T-helper 1 cell treated with Interleukin-12 subunit alpha and Interleukin-12 subunit beta and Interleukin-4 antibody, amounts not matched to agents 30 ng/mL and 1 ng/mL, for 36 hours (primary cell): ENCODE results near the gene TET3. TPM values are rescaled to one million over a fixed set of nuclear protein-coding genes. Genes with fewer than 3 reads are reported as not detected.

Experiments used
- intact Hi-C: fragments of 100-400 bp; cut with micrococcal nuclease; formaldehyde crosslinking; loops from one replicate; pipeline ENCODE4 v1.15.1; 2024
- total RNA-seq: library from RNA; stranded (reverse); gene quantifications from 2 replicates; pipeline ENCODE4 v1.2.3, GENCODE V29; 2022

Gene TET3
- total RNA-seq, 1 donor from 2014 or later: 16.8 TPM

- intact Hi-C loops: no loop called here
These were observed 20.5 kb upstream of the TET3 start for GRCh38 chr2:73964223-73964622.

- intact Hi-C loops: no loop called here
These were observed 19.7 kb upstream of the TET3 start for GRCh38 chr2:73965053-73965452.

- intact Hi-C loops: no loop called here
These were observed 16.3 kb upstream of the TET3 start for GRCh38 chr2:73968357-73968937.

- intact Hi-C loops: no loop called here
These were observed 15.4 kb upstream of the TET3 start for GRCh38 chr2:73969356-73969755.

- intact Hi-C loops: loop anchor here (2.0 kb wide), 1 partner anchor 17 kb away; no protein-coding TSS in a partner anchor
These were observed 14.4 kb upstream of the TET3 start for GRCh38 chr2:73970141-73970803.

- intact Hi-C loops: loop anchor here (1.0 to 2.0 kb wide), 2 partner anchors 16 to 45 kb away; partner anchors contain the start of gene DGUOK
These were observed 13.7 kb upstream of the TET3 start for GRCh38 chr2:73970850-73971471.

GRCh38 chr2:73971722-73972121 lies 13.0 kb upstream of the TET3 start:
- intact Hi-C loops: loop anchor here (1.0 to 2.0 kb wide), 2 partner anchors 15 to 45 kb away; partner anchors contain the start of gene DGUOK

GRCh38 chr2:73972846-73973245 lies 11.9 kb upstream of the TET3 start:
- intact Hi-C loops: no loop called here

GRCh38 chr2:73975731-73976130 lies 9.0 kb upstream of the TET3 start:
- intact Hi-C loops: no loop called here

GRCh38 chr2:73976803-73977202 lies 7.9 kb upstream of the TET3 start:
- intact Hi-C loops: no loop called here

- intact Hi-C loops: no loop called here
These were observed 7.2 kb upstream of the TET3 start for GRCh38 chr2:73977466-73977865.

GRCh38 chr2:73979021-73979420 lies 5.7 kb upstream of the TET3 start:
- intact Hi-C loops: loop anchor here (1.0 kb wide), 1 partner anchor 8 kb away; no protein-coding TSS in a partner anchor

- intact Hi-C loops: loop anchor here (1.0 to 10.0 kb wide), 2 partner anchors 8 to 415 kb away; no protein-coding TSS in a partner anchor
These were observed 5.0 kb upstream of the TET3 start for GRCh38 chr2:73979686-73980085.

- intact Hi-C loops: loop anchor here (10.0 kb wide), 1 partner anchor 414 kb away; no protein-coding TSS in a partner anchor
These were observed 4.1 kb upstream of the TET3 start for GRCh38 chr2:73980566-73980965.

- intact Hi-C loops: loop anchor here (10.0 kb wide), 1 partner anchor 413 kb away; no protein-coding TSS in a partner anchor
These were observed 3.4 kb upstream of the TET3 start for GRCh38 chr2:73981081-73982001.

- intact Hi-C loops: loop anchor here (10.0 kb wide), 1 partner anchor 413 kb away; no protein-coding TSS in a partner anchor
These were observed 2.5 kb upstream of the TET3 start for GRCh38 chr2:73982140-73982617.

GRCh38 chr2:73983322-73984202 lies 1.1 kb upstream of the TET3 start:
- intact Hi-C loops: loop anchor here (2.0 to 10.0 kb wide), 2 partner anchors 163 to 411 kb away; partner anchors contain the start of gene BOLA3

- intact Hi-C loops: loop anchor here (1.0 to 10.0 kb wide), 6 partner anchors 59 to 410 kb away; partner anchors contain the start of genes BOLA3, DGUOK, MTHFD2 and STAMBP
These were observed 205 bp downstream of the TET3 start for GRCh38 chr2:73984922-73985307.

GRCh38 chr2:73985308-73986084 lies 786 bp downstream of the TET3 start:
- intact Hi-C loops: loop anchor here (1.0 to 10.0 kb wide), 8 partner anchors 15 to 409 kb away; partner anchors contain the start of genes BOLA3, DGUOK, MTHFD2 and STAMBP
